HFF-Myc (cell line): ENCODE results near the gene GPN2.
A peak's percentile ranks its signal among the peaks of the same experiment; 100 is the strongest.
"Not testable (repeated sequence)": the region's sequence is repeated elsewhere in the genome, so short reads cannot be mapped to it uniquely, and the experiment has no call there.

Experiments used
- DNase-seq: peaks from one replicate; pipeline ENCODE4 v3.0.0-alpha.2; 2011; ENCODE audit warnings: low read depth; ENCODE audit errors: extremely low read depth
- H3K4me3 ChIP-seq: replicated peaks from 2 replicates; pipeline ENCODE4 v1.5.1; 2011; ENCODE audit warnings: low read depth, mild to moderate bottlenecking, control low read depth, low read length
- CTCF ChIP-seq: IDR thresholded peaks from 2 replicates; pipeline ENCODE4 v1.5.1; 2012; ENCODE audit warnings: mild to moderate bottlenecking, low read depth, low read length, control low read depth; ENCODE audit errors: missing control alignments

Gene GPN2

GRCh38 chr1:26853156-26853555, 36.9 kb downstream of the GPN2 start:
- TF ChIP-seq CTCF = peak; percentile 94
- H3K4me3 ChIP-seq = no peak overlapping the region
- peak; percentile 72 for DNase-seq

DNA sequence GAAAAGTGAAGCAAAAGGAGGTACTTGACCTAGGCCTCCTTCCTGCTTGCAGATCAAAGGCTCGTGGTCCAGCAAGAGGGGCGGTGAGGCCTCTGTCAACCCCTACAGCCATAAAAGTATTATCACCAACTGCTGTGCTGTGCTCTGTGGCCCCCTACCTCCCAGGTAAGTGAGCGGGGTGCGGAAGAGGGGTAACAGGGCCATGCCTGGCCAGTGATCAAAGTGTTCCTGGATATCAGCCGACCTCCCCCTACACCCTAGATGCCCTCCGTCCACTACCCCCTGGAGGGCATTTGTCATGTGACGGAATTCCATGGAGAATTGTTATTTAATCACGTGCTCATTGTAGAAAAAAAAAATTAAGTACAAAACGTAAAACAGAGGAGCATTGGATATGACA, 37.4 kb downstream of the GPN2 start:
- TF ChIP-seq CTCF = no peak
- DNase-seq = no peak
- H3K4me3 ChIP-seq = no peak overlapping the region

GRCh38 chr1:26851106-26851684, 38.9 kb downstream of the GPN2 start:
- no peak for DNase-seq
- TF ChIP-seq CTCF = peak; percentile 27

GRCh38 chr1:26848941-26849774, 40.9 kb downstream of the GPN2 start:
- no peak for DNase-seq
- H3K4me3 ChIP-seq = no peak overlapping the region
- no peak for TF ChIP-seq CTCF

More at GRCh38 chr1:26851106-26851684, 38.9 kb downstream of the GPN2 start:
- H3K4me3 ChIP-seq = no peak overlapping the region

DNA sequence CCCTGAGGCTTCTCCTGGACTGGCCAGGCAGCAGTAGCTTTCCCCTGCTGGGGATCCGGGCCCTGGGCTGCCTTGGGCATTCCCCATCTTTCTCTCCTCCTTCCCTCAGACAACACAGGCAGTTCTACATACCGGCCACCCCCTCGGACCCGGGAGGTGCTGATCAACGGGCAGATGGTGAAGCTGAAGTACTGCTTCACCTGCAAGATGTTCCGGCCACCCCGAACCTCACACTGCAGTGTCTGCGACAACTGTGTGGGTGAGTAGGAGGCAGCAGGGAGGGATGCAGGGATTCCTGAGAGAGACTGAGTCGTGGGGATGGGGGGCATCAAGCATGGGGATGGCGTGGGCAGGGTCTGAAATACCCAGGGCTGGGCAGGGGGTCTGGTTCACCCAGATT, 41.6 kb downstream of the GPN2 start:
- DNase-seq = no peak
- H3K4me3 ChIP-seq = no peak overlapping the region
- TF ChIP-seq CTCF = no peak

- H3K4me3 ChIP-seq, DNase-seq: not testable (repeated sequence)
Measured at GRCh38 chr1:26847826-26848225, 42.3 kb downstream of the GPN2 start.

- DNase-seq = no peak
- no peak overlapping the region for H3K4me3 ChIP-seq
- TF ChIP-seq CTCF = no peak
Measured at GRCh38 chr1:26844424-26845196, 45.5 kb downstream of the GPN2 start.
